HG02970 (cell line): ENCODE data around the gene CERS6.

Experiments
- ATAC-seq: cut with Tn5 transposase; IDR thresholded peaks from one replicate; pipeline ENCODE4 v1.9.1; 2021; ENCODE audit warnings: mild to moderate bottlenecking, moderate library complexity, moderate number of reproducible peaks; ENCODE audit not compliant: unreplicated experiment, low FRiP score

Gene CERS6

GRCh38 chr2:168593713-168594112 lies 137.6 kb downstream of the CERS6 start:
- no peak for ATAC-seq

GRCh38 chr2:168594778-168595177 lies 138.7 kb downstream of the CERS6 start:
- ATAC-seq: no peak

- no peak for ATAC-seq
Observed at GRCh38 chr2:168596881-168597655, 141.0 kb downstream of the CERS6 start.

- ATAC-seq: no peak
Observed at GRCh38 chr2:168599738-168600137, 143.7 kb downstream of the CERS6 start.

GRCh38 chr2:168600949-168601348 lies 144.9 kb downstream of the CERS6 start:
- no peak for ATAC-seq

- no peak for ATAC-seq
Observed at GRCh38 chr2:168601741-168602140, 145.7 kb downstream of the CERS6 start.

- ATAC-seq: no peak
Observed at GRCh38 chr2:168602379-168602778, 146.3 kb downstream of the CERS6 start.

GRCh38 chr2:168602846-168603401 lies 146.9 kb downstream of the CERS6 start:
- no peak for ATAC-seq

GRCh38 chr2:168603439-168603961 lies 147.4 kb downstream of the CERS6 start:
- no peak for ATAC-seq

GRCh38 chr2:168604252-168604651 lies 148.2 kb downstream of the CERS6 start:
- no peak for ATAC-seq

GRCh38 chr2:168607992-168608391 lies 151.9 kb downstream of the CERS6 start:
- ATAC-seq: no peak

GRCh38 chr2:168608796-168609195 lies 152.7 kb downstream of the CERS6 start:
- ATAC-seq: no peak

- ATAC-seq: no peak
Observed at GRCh38 chr2:168611091-168611490, 155.0 kb downstream of the CERS6 start.

- ATAC-seq: no peak
Observed at GRCh38 chr2:168611896-168612650, 156.0 kb downstream of the CERS6 start.

- ATAC-seq: no peak
Observed at GRCh38 chr2:168612719-168613118, 156.6 kb downstream of the CERS6 start.

GRCh38 chr2:168613551-168613950 lies 157.5 kb downstream of the CERS6 start:
- no peak for ATAC-seq

- no peak for ATAC-seq
Observed at GRCh38 chr2:168614172-168615018, 158.3 kb downstream of the CERS6 start.

GRCh38 chr2:168620554-168620953 lies 164.5 kb downstream of the CERS6 start:
- no peak for ATAC-seq

- ATAC-seq: no peak
Observed at GRCh38 chr2:168622559-168622958, 166.5 kb downstream of the CERS6 start.

GRCh38 chr2:168624028-168624427 lies 168.0 kb downstream of the CERS6 start:
- ATAC-seq: no peak
